K562 (cell line): ENCODE data around the gene DOCK4. TPM values are rescaled to one million over a fixed set of nuclear protein-coding genes. Genes with fewer than 3 reads are reported as not detected.
A peak's percentile ranks its signal among the peaks of the same experiment; 100 is the strongest.

Source experiments
- CAMTA2 ChIP-seq: fragments of 250-450 bp; sonication (Bioruptor Pico); conservative IDR thresholded peaks from 2 replicates; pipeline ENCODE4 v1.5.1; 2022
- FOXK1 ChIP-seq: sonication (generic); formaldehyde crosslinking; IDR thresholded peaks from 2 replicates; pipeline ENCODE4 v1.8.0; 2022; ENCODE audit warnings: missing genetic modification reagents, mild to moderate bottlenecking, borderline replicate concordance
- HDAC3 ChIP-seq: fragments of 450-650 bp; IDR thresholded peaks from 2 replicates; pipeline ENCODE4 v1.6.1; 2018; ENCODE audit warnings: borderline replicate concordance, mild to moderate bottlenecking, moderate library complexity; ENCODE audit not compliant: partially characterized antibody
- HSF4 ChIP-seq: fragments of 250-450 bp; sonication (Bioruptor Pico); IDR thresholded peaks from 2 replicates; pipeline ENCODE4 v2.1.2; 2022; ENCODE audit warnings: mild to moderate bottlenecking, moderate library complexity, borderline replicate concordance
- JUN ChIP-seq, 2 experiments: sonication (generic) in 1 of 2; formaldehyde crosslinking in 1 of 2; IDR thresholded peaks; 2 replicates each; pipeline versions ENCODE4 v1.6.1 to v1.8.0; 2012 to 2022; ENCODE audit warnings: borderline replicate concordance in 2 of 2, mild to moderate bottlenecking in 2 of 2, improper control_type of control experiment in 1 of 2, low read depth in 1 of 2, low read length in 1 of 2, missing genetic modification reagents in 1 of 2
- KAT2B ChIP-seq: IDR thresholded peaks from one replicate; pipeline ENCODE4 v1.6.1; 2012; ENCODE audit warnings: low read depth, mild to moderate bottlenecking, control low read depth, inconsistent platforms, low read length, moderate library complexity
- MBD2 ChIP-seq: sonication (generic); IDR thresholded peaks from 2 replicates; pipeline ENCODE4 v1.6.1; 2016; ENCODE audit warnings: low read depth, borderline replicate concordance
- MED1 ChIP-seq: sonication (generic); formaldehyde crosslinking; IDR thresholded peaks from 2 replicates; pipeline ENCODE4 v1.8.1; 2023; ENCODE audit warnings: missing genetic modification reagents, borderline replicate concordance
- PTBP1 ChIP-seq: fragments of 200-400 bp; formaldehyde crosslinking; IDR thresholded peaks from 2 replicates; pipeline ENCODE4 v1.6.1; 2017; ENCODE audit warnings: low read depth, low read length
- RBM22 ChIP-seq: fragments of 200-400 bp; formaldehyde crosslinking; IDR thresholded peaks from 2 replicates; pipeline ENCODE4 v1.6.1; 2018; ENCODE audit warnings: low read length, low read depth; ENCODE audit not compliant: poor library complexity, severe bottlenecking
- SUPT5H ChIP-seq: fragments of 450-650 bp; IDR thresholded peaks from 2 replicates; pipeline ENCODE4 v1.6.1; 2016
- TCF3 ChIP-seq: sonication (generic); formaldehyde crosslinking; IDR thresholded peaks from 2 replicates; pipeline ENCODE4 v1.4.0; 2020; ENCODE audit warnings: mild to moderate bottlenecking, missing genetic modification reagents
- XRCC4 ChIP-seq: IDR thresholded peaks from one replicate; pipeline ENCODE4 v1.6.1; 2011; ENCODE audit not compliant: insufficient read depth, insufficient read length; ENCODE audit errors: extremely low read depth
- ZFPM2 ChIP-seq: fragments of 250-450 bp; sonication (Bioruptor Pico); IDR thresholded peaks from 2 replicates; pipeline ENCODE4 v1.5.1; 2022; ENCODE audit warnings: mild to moderate bottlenecking
- ZNF124 ChIP-seq: sonication (generic); formaldehyde crosslinking; IDR thresholded peaks from 2 replicates; pipeline ENCODE4 v1.8.1; 2022; ENCODE audit warnings: missing genetic modification reagents
- ZNF212 ChIP-seq: fragments of 450-650 bp; formaldehyde crosslinking; IDR thresholded peaks from 2 replicates; pipeline ENCODE4 v1.4.0; 2020; ENCODE audit warnings: mild to moderate bottlenecking
- ZNF316 ChIP-seq: fragments of 450-650 bp; IDR thresholded peaks from 2 replicates; pipeline ENCODE4 v1.6.1; 2016
- polyA plus RNA-seq, 8 experiments: library from polyadenylated mRNA; depleted of rRNA in 4 of 8; stranded (reverse) in 5 of 8; unstranded in 3 of 8; fragments of >200 nt; fragmentation: Nextera tagmentation in 2 of 8; fragmentation: Illumina TruSeq in 1 of 8; extraction: Ambion mirVana in 2 of 8; extraction: Trizol in 1 of 8; gene quantifications; 2 replicates each; pipeline versions ENCODE4 v1.2.1 to v1.2.3, GENCODE V29; 2011 to 2014; ENCODE audit warnings: inconsistent platforms in 1 of 8, missing spikeins in 1 of 8
- total RNA-seq, 7 experiments: library from RNA; depleted of rRNA in 6 of 7; stranded (reverse); fragments of >200 nt in 6 of 7; fragmentation: Illumina TruSeq in 2 of 7; extraction: Trizol in 2 of 7; gene quantifications; 2 replicates each; pipeline versions ENCODE4 v1.2.1 to v1.2.3, GENCODE V29; 2011 to 2021; ENCODE audit warnings: low replicate concordance in 1 of 7
- TF ChIP-seq, protein P1 (sequence below): fragments of 450-650 bp; formaldehyde crosslinking; IDR thresholded peaks from 2 replicates; pipeline ENCODE4 v1.4.0; 2020; ENCODE audit warnings: mild to moderate bottlenecking, mixed read lengths
- TF ChIP-seq, protein P2 (sequence below), 2 experiments: fragments of 450-650 bp in 1 of 2; IDR thresholded peaks; 2 replicates each; pipeline ENCODE4 v1.6.1; 2011 to 2017; ENCODE audit warnings: low read depth in 2 of 2, antibody characterized with exemption in 1 of 2, borderline replicate concordance in 1 of 2, low read length in 1 of 2, mild to moderate bottlenecking in 1 of 2, mixed read lengths in 1 of 2; ENCODE audit not compliant: control insufficient read depth in 1 of 2
- TF ChIP-seq, protein P3 (sequence below): fragments of 250-450 bp; sonication (Bioruptor Pico); IDR thresholded peaks from 2 replicates; pipeline ENCODE4 v1.8.0; 2021; ENCODE audit warnings: borderline replicate concordance, mild to moderate bottlenecking, moderate library complexity; ENCODE audit not compliant: poor library complexity, severe bottlenecking
- TF ChIP-seq, protein P4 (sequence below): fragments of 200-800 bp; sonication (Bioruptor generic); IDR thresholded peaks from 2 replicates; pipeline ENCODE4 v1.6.1; 2017; ENCODE audit warnings: missing genetic modification characterization, missing compliant biosample characterization

The DOCK4 gene
- total and polyA plus RNA-seq, 9 of the 15 experiments (the other 6 are each of a cell fraction or from before 2014, with no cell fraction given), result 0.42 to 5.7 (median 2.3) TPM

GRCh38 chr7:112206238-112206990 is at the start of gene DOCK4, which contains the start of gene ZNF277 (continued):
- TF ChIP-seq MED1 (CRISPR knock-in tag), result no peak
- no peak for TF ChIP-seq ZNF316
- TF ChIP-seq KAT2B, result no peak
- TF ChIP-seq, protein P1, sequence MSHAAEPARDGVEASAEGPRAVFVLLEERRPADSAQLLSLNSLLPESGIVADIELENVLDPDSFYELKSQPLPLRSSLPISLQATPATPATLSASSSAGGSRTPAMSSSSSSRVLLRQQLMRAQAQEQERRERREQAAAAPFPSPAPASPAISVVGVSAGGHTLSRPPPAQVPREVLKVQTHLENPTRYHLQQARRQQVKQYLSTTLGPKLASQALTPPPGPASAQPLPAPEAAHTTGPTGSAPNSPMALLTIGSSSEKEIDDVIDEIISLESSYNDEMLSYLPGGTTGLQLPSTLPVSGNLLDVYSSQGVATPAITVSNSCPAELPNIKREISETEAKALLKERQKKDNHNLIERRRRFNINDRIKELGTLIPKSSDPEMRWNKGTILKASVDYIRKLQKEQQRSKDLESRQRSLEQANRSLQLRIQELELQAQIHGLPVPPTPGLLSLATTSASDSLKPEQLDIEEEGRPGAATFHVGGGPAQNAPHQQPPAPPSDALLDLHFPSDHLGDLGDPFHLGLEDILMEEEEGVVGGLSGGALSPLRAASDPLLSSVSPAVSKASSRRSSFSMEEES (CRISPR knock-in tag), result no peak
- TF ChIP-seq, protein P2, sequence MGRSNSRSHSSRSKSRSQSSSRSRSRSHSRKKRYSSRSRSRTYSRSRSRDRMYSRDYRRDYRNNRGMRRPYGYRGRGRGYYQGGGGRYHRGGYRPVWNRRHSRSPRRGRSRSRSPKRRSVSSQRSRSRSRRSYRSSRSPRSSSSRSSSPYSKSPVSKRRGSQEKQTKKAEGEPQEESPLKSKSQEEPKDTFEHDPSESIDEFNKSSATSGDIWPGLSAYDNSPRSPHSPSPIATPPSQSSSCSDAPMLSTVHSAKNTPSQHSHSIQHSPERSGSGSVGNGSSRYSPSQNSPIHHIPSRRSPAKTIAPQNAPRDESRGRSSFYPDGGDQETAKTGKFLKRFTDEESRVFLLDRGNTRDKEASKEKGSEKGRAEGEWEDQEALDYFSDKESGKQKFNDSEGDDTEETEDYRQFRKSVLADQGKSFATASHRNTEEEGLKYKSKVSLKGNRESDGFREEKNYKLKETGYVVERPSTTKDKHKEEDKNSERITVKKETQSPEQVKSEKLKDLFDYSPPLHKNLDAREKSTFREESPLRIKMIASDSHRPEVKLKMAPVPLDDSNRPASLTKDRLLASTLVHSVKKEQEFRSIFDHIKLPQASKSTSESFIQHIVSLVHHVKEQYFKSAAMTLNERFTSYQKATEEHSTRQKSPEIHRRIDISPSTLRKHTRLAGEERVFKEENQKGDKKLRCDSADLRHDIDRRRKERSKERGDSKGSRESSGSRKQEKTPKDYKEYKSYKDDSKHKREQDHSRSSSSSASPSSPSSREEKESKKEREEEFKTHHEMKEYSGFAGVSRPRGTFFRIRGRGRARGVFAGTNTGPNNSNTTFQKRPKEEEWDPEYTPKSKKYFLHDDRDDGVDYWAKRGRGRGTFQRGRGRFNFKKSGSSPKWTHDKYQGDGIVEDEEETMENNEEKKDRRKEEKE (IDR thresholded peaks at IDR 0.05; ENCODE audit: borderline replicate concordance in 1 of 2, control insufficient read depth in 1 of 2, low read depth in 2 of 2, low read length in 1 of 2), result no peak
- TF ChIP-seq FOXK1, result no peak
- TF ChIP-seq, protein P3, sequence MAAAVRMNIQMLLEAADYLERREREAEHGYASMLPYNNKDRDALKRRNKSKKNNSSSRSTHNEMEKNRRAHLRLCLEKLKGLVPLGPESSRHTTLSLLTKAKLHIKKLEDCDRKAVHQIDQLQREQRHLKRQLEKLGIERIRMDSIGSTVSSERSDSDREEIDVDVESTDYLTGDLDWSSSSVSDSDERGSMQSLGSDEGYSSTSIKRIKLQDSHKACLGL (CRISPR knock-in tag), result no peak
- no peak for TF ChIP-seq XRCC4
- no peak for TF ChIP-seq CAMTA2 (CRISPR knock-in tag)
- peak; percentile 92 for TF ChIP-seq MBD2
- TF ChIP-seq HDAC3, result no peak
- TF ChIP-seq ZNF124, result no peak
- no peak; the same call in 1 of the 2 replicates for TF ChIP-seq PTBP1
- no peak for TF ChIP-seq JUN (IDR thresholded peaks at IDR 0.05; ENCODE audit: borderline replicate concordance, low read depth, low read length)
- no peak for TF ChIP-seq JUN (CRISPR knock-in tag; IDR thresholded peaks at IDR 0.05; ENCODE audit: borderline replicate concordance)
- no peak for TF ChIP-seq RBM22
- no peak for TF ChIP-seq TCF3
- no peak for TF ChIP-seq HSF4 (CRISPR knock-in tag)
- TF ChIP-seq SUPT5H, result peak; percentile 76
- TF ChIP-seq, protein P4, sequence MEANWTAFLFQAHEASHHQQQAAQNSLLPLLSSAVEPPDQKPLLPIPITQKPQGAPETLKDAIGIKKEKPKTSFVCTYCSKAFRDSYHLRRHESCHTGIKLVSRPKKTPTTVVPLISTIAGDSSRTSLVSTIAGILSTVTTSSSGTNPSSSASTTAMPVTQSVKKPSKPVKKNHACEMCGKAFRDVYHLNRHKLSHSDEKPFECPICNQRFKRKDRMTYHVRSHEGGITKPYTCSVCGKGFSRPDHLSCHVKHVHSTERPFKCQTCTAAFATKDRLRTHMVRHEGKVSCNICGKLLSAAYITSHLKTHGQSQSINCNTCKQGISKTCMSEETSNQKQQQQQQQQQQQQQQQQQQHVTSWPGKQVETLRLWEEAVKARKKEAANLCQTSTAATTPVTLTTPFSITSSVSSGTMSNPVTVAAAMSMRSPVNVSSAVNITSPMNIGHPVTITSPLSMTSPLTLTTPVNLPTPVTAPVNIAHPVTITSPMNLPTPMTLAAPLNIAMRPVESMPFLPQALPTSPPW (CRISPR knock-in tag), result peak; percentile 94
- TF ChIP-seq ZFPM2, result no peak
- TF ChIP-seq ZNF212 (CRISPR knock-in tag), result no peak
